SK-N-SH (cell line): Measurements from ENCODE around the gene AXIN1. TPM values are rescaled to one million over a fixed set of nuclear protein-coding genes. Genes with fewer than 3 reads are reported as not detected.

Source experiments
- CTCF ChIA-PET: fragments of 300-600, 350-600 bp; formaldehyde crosslinking; extraction: SDS; loops from one replicate; lab custom pipeline; 2021; lab: Yijun Ruan, JAX
- POLR2A ChIA-PET: fragments of 350-600 bp; sonication (Branson Sonifier 250); formaldehyde crosslinking; extraction: SDS; loops from one replicate; lab custom pipeline; 2020; ENCODE audit warnings: antibody characterized with exemption, inconsistent platforms; lab: Yijun Ruan, JAX
- DNase-seq: peaks from one replicate; pipeline ENCODE4 v3.0.0; 2012
- H2AFZ ChIP-seq: fragments of 200-600 bp; sonication (generic); 2 replicates; pipeline ENCODE4 v1.8.1; 2016; ENCODE audit warnings: antibody characterized with exemption, mild to moderate bottlenecking, low read depth
- H3F3A ChIP-seq: fragments of 200-600 bp; sonication (generic); replicated peaks from 2 replicates; pipeline ENCODE3; 2016; ENCODE audit warnings: antibody characterized with exemption, mild to moderate bottlenecking; ENCODE audit not compliant: insufficient read depth
- H3K27ac ChIP-seq, 2 experiments: fragments of 200-500 bp in 1 of 2; fragments of 200-600 bp in 1 of 2; sonication (Bioruptor generic) in 1 of 2; sonication (generic), shearing (Covaris generic) in 1 of 2; 2 replicates each; pipeline versions ENCODE4 v1.5.1 to v1.6.1; 2014 to 2016; ENCODE audit warnings: low read depth in 2 of 2, inconsistent platforms in 1 of 2, low read length in 1 of 2, mild to moderate bottlenecking in 1 of 2, mixed read lengths in 1 of 2
- H3K27me3 ChIP-seq: fragments of 200-600 bp; sonication (generic), shearing (Covaris generic); 2 replicates; pipeline ENCODE4 v1.6.1; 2016; ENCODE audit warnings: mixed run types; ENCODE audit not compliant: insufficient read depth
- H3K36me3 ChIP-seq, 2 experiments: fragments of 200-500 bp in 1 of 2; fragments of 200-600 bp in 1 of 2; sonication (Bioruptor generic) in 1 of 2; sonication (generic) in 1 of 2; replicated peaks in 1 of 2; 2 replicates each; pipeline versions ENCODE3 to v1.5.1; 2014 to 2016; ENCODE audit warnings: low read length in 1 of 2, mild to moderate bottlenecking in 1 of 2; ENCODE audit not compliant: insufficient read depth in 2 of 2, control insufficient read depth in 1 of 2
- H3K4me1 ChIP-seq, 2 experiments: fragments of 200-500 bp in 1 of 2; fragments of 200-600 bp in 1 of 2; sonication (Bioruptor generic) in 1 of 2; sonication (generic), shearing (Covaris generic) in 1 of 2; 2 replicates each; pipeline versions ENCODE4 v1.5.1 to v1.6.1; 2014 to 2016; ENCODE audit warnings: low read depth in 1 of 2, low read length in 1 of 2, mixed run types in 1 of 2; ENCODE audit not compliant: insufficient read depth in 2 of 2, control insufficient read depth in 1 of 2
- H3K4me2 ChIP-seq: fragments of 200-600 bp; sonication (generic), shearing (Covaris generic); 2 replicates; pipeline ENCODE4 v1.6.1; 2017; ENCODE audit warnings: mixed run types
- H3K4me3 ChIP-seq, 2 experiments: fragments of 200-500 bp in 1 of 2; fragments of 200-600 bp in 1 of 2; sonication (Bioruptor generic) in 1 of 2; sonication (generic), shearing (Covaris generic) in 1 of 2; 2 replicates each; pipeline versions ENCODE4 v1.5.1 to v1.8.1; 2014 to 2016; ENCODE audit warnings: low read depth in 2 of 2, inconsistent platforms in 1 of 2, low read length in 1 of 2, mild to moderate bottlenecking in 1 of 2, mixed read lengths in 1 of 2, moderate library complexity in 1 of 2
- H3K79me2 ChIP-seq: fragments of 200-600 bp; sonication (generic); 2 replicates; pipeline ENCODE4 v1.8.1; 2017; ENCODE audit warnings: mild to moderate bottlenecking; ENCODE audit not compliant: insufficient read depth
- H3K9ac ChIP-seq: fragments of 200-600 bp; sonication (generic); 2 replicates; pipeline ENCODE4 v1.6.1; 2017; ENCODE audit warnings: mixed run types
- H3K9me2 ChIP-seq: fragments of 200-600 bp; sonication (generic); 2 replicates; pipeline ENCODE4 v1.6.1; 2017; ENCODE audit warnings: mixed run types
- H3K9me3 ChIP-seq: fragments of 200-600 bp; sonication (generic); 2 replicates; pipeline ENCODE4 v1.6.1; 2017; ENCODE audit warnings: mixed run types, mild to moderate bottlenecking, moderate library complexity
- H4K20me1 ChIP-seq: fragments of 200-600 bp; sonication (generic); 2 replicates; pipeline ENCODE4 v1.6.1; 2017; ENCODE audit warnings: mild to moderate bottlenecking, mixed run types; ENCODE audit not compliant: insufficient read depth
- ELF1 ChIP-seq: IDR thresholded peaks from 2 replicates; pipeline ENCODE4 v1.4.0; 2012
- FOXM1 ChIP-seq: IDR thresholded peaks from 2 replicates; pipeline ENCODE4 v1.4.0; 2012; ENCODE audit warnings: low read depth, mild to moderate bottlenecking
- GATA2 ChIP-seq: sonication (generic); formaldehyde crosslinking; IDR thresholded peaks from 2 replicates; pipeline ENCODE4 v1.5.0; 2020; ENCODE audit warnings: mild to moderate bottlenecking, missing genetic modification reagents
- IRF3 ChIP-seq: fragments of 150-350 bp; IDR thresholded peaks from 2 replicates; pipeline ENCODE4 v1.6.1; 2016; ENCODE audit warnings: mild to moderate bottlenecking, low read depth, low read length
- JUND ChIP-seq: IDR thresholded peaks from 2 replicates; pipeline ENCODE4 v1.4.0; 2012
- MAX ChIP-seq: IDR thresholded peaks from 2 replicates; pipeline ENCODE4 v1.4.0; 2012; ENCODE audit warnings: low read depth
- MEF2A ChIP-seq: IDR thresholded peaks from 2 replicates; pipeline ENCODE4 v1.4.0; 2012; ENCODE audit warnings: low read depth, borderline replicate concordance
- MXI1 ChIP-seq: IDR thresholded peaks from 2 replicates; pipeline ENCODE4 v1.6.1; 2012; ENCODE audit warnings: mild to moderate bottlenecking, low read depth, low read length, improper control_type of control experiment
- NRF1 ChIP-seq: IDR thresholded peaks from 2 replicates; pipeline ENCODE4 v1.6.1; 2012; ENCODE audit warnings: low read depth, mild to moderate bottlenecking, low read length
- POLR2AphosphoS5 ChIP-seq: IDR thresholded peaks from 2 replicates; pipeline ENCODE4 v1.6.1; 2012; ENCODE audit warnings: low read depth, low read length
- RAD21 ChIP-seq: IDR thresholded peaks from 2 replicates; pipeline ENCODE4 v1.6.1; 2012; ENCODE audit warnings: mild to moderate bottlenecking, low read length
- RCOR1 ChIP-seq: fragments of 150-350 bp; IDR thresholded peaks from 2 replicates; pipeline ENCODE4 v1.6.1; 2017; ENCODE audit warnings: antibody characterized with exemption, low read length
- RXRA ChIP-seq: IDR thresholded peaks from 2 replicates; pipeline ENCODE4 v1.4.0; 2012; ENCODE audit warnings: low read depth, mild to moderate bottlenecking, borderline replicate concordance
- SIN3A ChIP-seq: IDR thresholded peaks from 2 replicates; pipeline ENCODE4 v1.6.1; 2012; ENCODE audit warnings: low read depth, mild to moderate bottlenecking, low read length, moderate library complexity, borderline replicate concordance
- SMC3 ChIP-seq: IDR thresholded peaks from 2 replicates; pipeline ENCODE4 v1.6.1; 2012; ENCODE audit warnings: low read depth, low read length, improper control_type of control experiment
- TAF1 ChIP-seq: IDR thresholded peaks from 2 replicates; pipeline ENCODE4 v1.6.1; 2012; ENCODE audit warnings: low read depth, mild to moderate bottlenecking, low read length, moderate library complexity, borderline replicate concordance
- TCF12 ChIP-seq: IDR thresholded peaks from 2 replicates; pipeline ENCODE4 v1.4.0; 2012
- TEAD4 ChIP-seq: IDR thresholded peaks from 2 replicates; pipeline ENCODE4 v1.4.0; 2012; ENCODE audit warnings: mild to moderate bottlenecking, borderline replicate concordance; ENCODE audit not compliant: insufficient read depth
- YY1 ChIP-seq: IDR thresholded peaks from 2 replicates; pipeline ENCODE4 v1.4.0; 2012; ENCODE audit warnings: low read depth, mild to moderate bottlenecking
- WGBS: methylation state at CpG from one replicate; pipeline ENCODE4 v1.1.6; 2017; ENCODE audit warnings: low lambda C conversion rate; 5-methylcytosine and 5-hydroxymethylcytosine counted together
- polyA plus RNA-seq, 3 experiments: library from polyadenylated mRNA; depleted of rRNA; stranded (reverse); fragments of >200 nt; gene quantifications; 2 replicates each; pipeline ENCODE4 v1.2.3, GENCODE V29; 2012
- TF ChIP-seq, protein P1 (sequence below): IDR thresholded peaks from 2 replicates; pipeline ENCODE4; 2012
- TF ChIP-seq, protein P2 (sequence below): fragments of 150-350 bp; IDR thresholded peaks from 2 replicates; pipeline ENCODE4 v1.6.1; 2017; ENCODE audit warnings: antibody characterized with exemption, low read length, low read depth, borderline replicate concordance
- TF ChIP-seq, protein P3 (sequence below): fragments of 200-600 bp; sonication (generic); IDR thresholded peaks from 2 replicates; pipeline ENCODE4 v1.6.1; 2017; ENCODE audit warnings: antibody characterized with exemption, mild to moderate bottlenecking, moderate library complexity

AXIN1 gene
- polyA plus RNA-seq, 1 of the 3 experiments (the other 2 are of a cell fraction) = 19.9 TPM

DNA sequence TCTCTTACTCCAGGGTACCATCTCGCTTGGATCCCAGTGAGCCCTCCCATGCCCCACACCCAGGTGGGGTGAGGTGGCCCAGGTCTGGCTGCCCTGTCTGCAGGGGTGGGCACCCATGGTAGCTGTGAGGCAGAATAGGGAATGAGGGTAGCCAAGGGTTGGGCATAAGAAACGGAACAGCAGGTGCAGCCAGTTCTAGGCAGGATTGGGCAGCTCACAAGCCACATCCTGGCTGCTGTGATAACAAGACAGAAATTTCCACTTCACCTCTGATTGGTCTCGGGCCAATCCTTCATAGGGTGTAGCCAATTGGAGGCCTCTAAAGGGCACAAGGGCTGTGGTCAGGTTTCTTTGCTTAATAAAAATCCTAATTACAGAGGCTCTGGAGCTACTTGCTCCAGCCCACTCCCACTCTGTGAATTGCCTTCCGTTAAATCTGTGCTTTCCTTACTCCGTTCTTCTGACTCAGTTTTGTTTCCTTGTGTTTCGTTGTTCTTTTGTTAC, 73.6 kb downstream of the AXIN1 start:
- TF ChIP-seq, protein P1, sequence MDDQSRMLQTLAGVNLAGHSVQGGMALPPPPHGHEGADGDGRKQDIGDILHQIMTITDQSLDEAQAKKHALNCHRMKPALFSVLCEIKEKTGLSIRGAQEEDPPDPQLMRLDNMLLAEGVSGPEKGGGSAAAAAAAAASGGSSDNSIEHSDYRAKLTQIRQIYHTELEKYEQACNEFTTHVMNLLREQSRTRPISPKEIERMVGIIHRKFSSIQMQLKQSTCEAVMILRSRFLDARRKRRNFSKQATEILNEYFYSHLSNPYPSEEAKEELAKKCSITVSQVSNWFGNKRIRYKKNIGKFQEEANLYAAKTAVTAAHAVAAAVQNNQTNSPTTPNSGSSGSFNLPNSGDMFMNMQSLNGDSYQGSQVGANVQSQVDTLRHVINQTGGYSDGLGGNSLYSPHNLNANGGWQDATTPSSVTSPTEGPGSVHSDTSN = peak; percentile 81
- TF ChIP-seq YY1 (no peak), MXI1 (no peak), TAF1 (no peak), RAD21 (no peak), TEAD4 (no peak)
- TF ChIP-seq, protein P2, sequence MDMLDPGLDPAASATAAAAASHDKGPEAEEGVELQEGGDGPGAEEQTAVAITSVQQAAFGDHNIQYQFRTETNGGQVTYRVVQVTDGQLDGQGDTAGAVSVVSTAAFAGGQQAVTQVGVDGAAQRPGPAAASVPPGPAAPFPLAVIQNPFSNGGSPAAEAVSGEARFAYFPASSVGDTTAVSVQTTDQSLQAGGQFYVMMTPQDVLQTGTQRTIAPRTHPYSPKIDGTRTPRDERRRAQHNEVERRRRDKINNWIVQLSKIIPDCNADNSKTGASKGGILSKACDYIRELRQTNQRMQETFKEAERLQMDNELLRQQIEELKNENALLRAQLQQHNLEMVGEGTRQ = no peak
- no peak for DNase-seq
- CTCF ChIA-PET = interaction anchor here (0.8 to 1.5 kb wide), 5 partner anchors 8 to 83 kb away, joined by 3 to 5 read pairs (median 3); partner anchors contain the start of gene AXIN1

DNA sequence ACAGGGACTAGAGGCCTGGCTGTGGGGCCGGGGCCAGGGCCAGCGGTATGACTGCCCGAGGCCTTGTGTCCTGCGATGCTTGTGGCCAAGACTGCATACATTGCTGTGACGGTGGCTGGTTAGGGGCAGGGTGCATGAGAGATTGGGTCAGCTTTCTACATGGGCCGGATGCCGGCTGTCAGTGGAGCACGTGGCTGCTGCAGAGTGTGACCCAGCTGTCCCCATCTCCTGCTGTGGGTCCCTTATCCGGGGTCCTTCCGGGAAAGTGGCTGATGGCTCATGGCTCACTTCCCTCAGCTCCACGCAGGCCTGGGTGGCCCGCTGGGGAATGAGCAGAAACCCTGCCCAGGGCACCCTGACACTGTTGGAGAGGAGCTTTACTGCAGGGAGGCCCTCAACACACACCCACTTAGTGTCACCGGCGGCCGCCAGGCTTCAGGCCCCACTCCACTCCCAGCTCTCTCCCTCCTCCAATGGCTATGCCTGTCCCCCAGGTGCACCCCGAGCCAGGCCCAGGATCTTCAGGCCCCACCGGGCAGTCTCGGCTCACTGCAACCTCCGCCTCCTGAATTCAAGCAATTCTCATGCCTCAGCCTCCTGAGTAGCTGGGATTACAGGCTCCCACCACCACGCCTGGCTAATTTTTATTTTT, 76.0 kb downstream of the AXIN1 start:
- TF ChIP-seq SIN3A (no peak), SMC3 (no peak), NRF1 (no peak), IRF3 (no peak), RCOR1 (no peak), TCF12 (no peak), ELF1 (no peak), JUND (no peak), MAX (no peak), POLR2AphosphoS5 (no peak), MEF2A (no peak), GATA2 (CRISPR knock-in tag) (no peak), RXRA (no peak), YY1 (no peak), RAD21 (no peak), FOXM1 (no peak)
- TF ChIP-seq, protein P3, sequence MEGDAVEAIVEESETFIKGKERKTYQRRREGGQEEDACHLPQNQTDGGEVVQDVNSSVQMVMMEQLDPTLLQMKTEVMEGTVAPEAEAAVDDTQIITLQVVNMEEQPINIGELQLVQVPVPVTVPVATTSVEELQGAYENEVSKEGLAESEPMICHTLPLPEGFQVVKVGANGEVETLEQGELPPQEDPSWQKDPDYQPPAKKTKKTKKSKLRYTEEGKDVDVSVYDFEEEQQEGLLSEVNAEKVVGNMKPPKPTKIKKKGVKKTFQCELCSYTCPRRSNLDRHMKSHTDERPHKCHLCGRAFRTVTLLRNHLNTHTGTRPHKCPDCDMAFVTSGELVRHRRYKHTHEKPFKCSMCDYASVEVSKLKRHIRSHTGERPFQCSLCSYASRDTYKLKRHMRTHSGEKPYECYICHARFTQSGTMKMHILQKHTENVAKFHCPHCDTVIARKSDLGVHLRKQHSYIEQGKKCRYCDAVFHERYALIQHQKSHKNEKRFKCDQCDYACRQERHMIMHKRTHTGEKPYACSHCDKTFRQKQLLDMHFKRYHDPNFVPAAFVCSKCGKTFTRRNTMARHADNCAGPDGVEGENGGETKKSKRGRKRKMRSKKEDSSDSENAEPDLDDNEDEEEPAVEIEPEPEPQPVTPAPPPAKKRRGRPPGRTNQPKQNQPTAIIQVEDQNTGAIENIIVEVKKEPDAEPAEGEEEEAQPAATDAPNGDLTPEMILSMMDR = no peak
- TF ChIP-seq, protein P2 = no peak
- H2AFZ ChIP-seq = no peak overlapping the region
- 95% methylated on average over 17 of the region's 20 CpGs for WGBS
- H3K27ac ChIP-seq = no peak overlapping the region
- H3K27me3 ChIP-seq = no peaks in the 10 kb centered on the region
- ChIA-PET CTCF (interaction anchor here (1.1 to 1.9 kb wide), 2 partner anchors 85 to 96 kb away, joined by 5 to 6 read pairs; partner anchors contain the start of gene HBQ1), POLR2A (interaction anchor here (0.6 to 1.4 kb wide), 2 partner anchors 41 to 378 kb away, joined by 3 to 6 read pairs; no protein-coding TSS in a partner anchor)
- H3K36me3 ChIP-seq = no peaks in the 10 kb centered on the region
- no peak overlapping the region for H3K9ac ChIP-seq
- H3K79me2 ChIP-seq = no peaks in the 10 kb centered on the region
- H3K4me2 ChIP-seq = 0 out of 2 replicates have a peak overlapping the region, but pooled peaks have one; percentile 44
- peaks cover 0 to 13% of the 10 kb centered on the region in 2 experiments; a peak in 1 of 4 replicates for H3K4me1 ChIP-seq
- no peaks in the 10 kb centered on the region for H3K9me2 ChIP-seq
- no peaks in the 10 kb centered on the region for H4K20me1 ChIP-seq
- H3F3A ChIP-seq = peaks cover 3% of the 10 kb centered on the region
- no peaks in the 10 kb centered on the region for H3K9me3 ChIP-seq
- H3K4me3 ChIP-seq = no peak overlapping the region
- DNase-seq = no peak

More for the DNA sequence above, 73.6 kb downstream of the AXIN1 start:
- H3K36me3 ChIP-seq = no peaks in the 10 kb centered on the region
- H3K27ac ChIP-seq = no peak overlapping the region
- no peak overlapping the region for H2AFZ ChIP-seq
- WGBS = 79% methylated on average over 5 of the region's 6 CpGs
- H3K27me3 ChIP-seq = no peaks in the 10 kb centered on the region
- no peaks in the 10 kb centered on the region for H4K20me1 ChIP-seq
- POLR2A ChIA-PET = no interaction called here
- no peak overlapping the region for H3K9ac ChIP-seq
- H3K79me2 ChIP-seq = no peaks in the 10 kb centered on the region
- H3K9me2 ChIP-seq = no peaks in the 10 kb centered on the region
- no peaks in the 10 kb centered on the region for H3K9me3 ChIP-seq
- H3K4me2 ChIP-seq = no peak overlapping the region
- no peak overlapping the region for H3K4me3 ChIP-seq
- H3K4me1 ChIP-seq = peaks cover 0 to 13% of the 10 kb centered on the region in 2 experiments; a peak in 1 of 4 replicates
- H3F3A ChIP-seq = peaks cover 3% of the 10 kb centered on the region
